ENCODE results near the gene CKMT2. TPM values are rescaled to one million over a fixed set of nuclear protein-coding genes. Genes with fewer than 3 reads are reported as not detected.

CKMT2 gene
- total and polyA plus RNA-seq, 4 experiments from 2014 or later = not detected

GRCh38 chr5:81300921-81301270 is 67.8 kb downstream of the CKMT2 start:
- POLR2A ChIA-PET (ENCODE audit: partially characterized antibody) = interaction anchor here (1.3 to 2.5 kb wide), 4 partner anchors 9 to 978 kb away, joined by 3 to 10 read pairs (median 6); partner anchors contain the start of genes DHFR and RPS23

DNA sequence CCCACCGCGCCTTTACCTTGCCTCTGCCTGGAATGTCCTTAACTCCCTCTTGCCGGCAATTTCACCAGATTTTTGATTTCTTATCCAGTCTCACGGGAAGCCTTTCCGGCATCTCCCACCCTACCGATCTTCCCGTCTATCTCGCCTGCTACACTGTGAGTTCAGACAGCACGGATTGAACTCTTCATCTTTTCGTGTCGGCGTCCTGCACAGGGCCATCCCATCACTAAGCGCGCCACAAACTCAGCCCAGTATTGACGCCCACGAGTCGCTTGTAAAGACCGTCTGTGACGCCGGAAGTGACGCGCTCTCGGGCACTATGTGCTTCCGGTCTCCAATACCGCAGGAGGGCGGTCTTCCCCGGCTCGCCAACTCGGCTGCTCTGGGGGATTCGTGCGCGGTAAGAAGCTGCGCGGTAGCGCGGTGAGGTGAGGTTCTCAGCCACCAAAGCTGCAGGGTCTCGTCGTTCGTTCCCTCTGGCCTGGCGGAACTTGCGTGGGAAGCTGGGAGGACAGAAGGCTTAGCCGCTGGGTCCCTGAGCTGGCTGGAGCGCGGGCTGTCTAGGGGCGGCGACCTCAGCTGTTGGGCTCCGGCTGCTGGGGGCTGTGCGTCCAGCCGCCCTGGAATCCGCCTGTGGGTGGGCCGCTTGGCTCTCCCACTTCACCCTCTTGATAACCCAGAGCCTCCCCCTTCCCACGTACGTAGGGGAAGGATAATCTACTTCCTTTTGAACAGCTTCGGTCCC is 68.3 kb downstream of the CKMT2 start, which contains the start of gene ZCCHC9:
Gene ZCCHC9 (plus strand): TSS at position 317 of the 745 bp plus-strand sequence. CDS start 3,171 bp downstream, outside the sequence.
- POLR2A ChIA-PET (ENCODE audit: partially characterized antibody) = interaction anchor here (0.5 to 2.5 kb wide), 12 partner anchors 10 to 1689 kb away, joined by 3 to 14 read pairs (median 3); partner anchors contain the start of genes ATG10, DHFR, RPS23 and SSBP2
- Histone ChIP-seq H3K27ac (ENCODE audit: low read depth, low read length) (peak within 1 kb of the TSS; percentile 83), H3K27me3 (ENCODE audit: insufficient read depth, low read length) (no peaks in the 10 kb centered on the region), H3K36me3 (ENCODE audit: insufficient read depth, low read length) (no peaks in the 10 kb centered on the region), H3K9me3 (ENCODE audit: control insufficient read depth in 1 of 2, low read length in 2 of 2) (no peaks in the 10 kb centered on the region), H3K4me3 (ENCODE audit: low read length in 2 of 2) (peak within 1 kb of the TSS; percentile 98 to 99), H3K4me1 (ENCODE audit: insufficient read depth, low read length) (peaks cover 30% of the 10 kb centered on the region)
- Mint-ChIP-seq H3K36me3 (peaks cover 6 to 20% of the 10 kb centered on the region in 2 donors), H3K27me3 (no peaks in the 10 kb centered on the region), H3K27ac (peak within 1 kb of the TSS; percentile 87 to 99 (median 97)), H3K4me3 (peak within 1 kb of the TSS; percentile 91 to 99 (median 94)), H3K9me3 (no peaks in the 10 kb centered on the region), H3K4me1 (peaks cover 30 to 67% (median 49%) of the 10 kb centered on the region in 4 donors)
- intact Hi-C loops (cut with micrococcal nuclease) = loop anchor here (1.0 to 10.0 kb wide), 7 partner anchors 339 to 1687 kb away; partner anchors contain the start of genes ATG10, FAM151B, RASGRF2 and RPS23
- CTCF ChIA-PET (ENCODE audit: partially characterized antibody) = interaction anchor here (0.9 to 2.6 kb wide), 10 partner anchors 8 to 767 kb away, joined by 3 to 10 read pairs (median 4); partner anchors contain the start of gene SSBP2
- peak; percentile 90 to 94 (median 92) for DNase-seq

More at GRCh38 chr5:81300921-81301270, 67.8 kb downstream of the CKMT2 start:
- CTCF ChIA-PET (ENCODE audit: partially characterized antibody) = interaction anchor here (0.8 to 3.6 kb wide), 7 partner anchors 9 to 767 kb away, joined by 3 to 20 read pairs (median 3); partner anchors contain the start of gene SSBP2
- DNase-seq = no peak
- H3K36me3 ChIP-seq (ENCODE audit: insufficient read depth, low read length) = no peaks in the 10 kb centered on the region
- H3K4me1 ChIP-seq (ENCODE audit: insufficient read depth, low read length) = peaks cover 30% of the 10 kb centered on the region
- Mint-ChIP-seq H3K27ac (peak overlapping the region; percentile 87 to 99 (median 97)), H3K9me3 (no peaks in the 10 kb centered on the region), H3K4me1 (peaks cover 30 to 67% (median 47%) of the 10 kb centered on the region in 4 donors), H3K27me3 (no peaks in the 10 kb centered on the region), H3K36me3 (peaks cover 6 to 20% of the 10 kb centered on the region in 2 donors), H3K4me3 (peak overlapping the region; percentile 91 to 99 (median 94))
- H3K27ac ChIP-seq (ENCODE audit: low read depth, low read length) = peak overlapping the region; percentile 83
- no peaks in the 10 kb centered on the region for H3K9me3 ChIP-seq (ENCODE audit: control insufficient read depth in 1 of 2, low read length in 2 of 2)
- intact Hi-C loops (cut with micrococcal nuclease) = loop anchor here (1.0 to 10.0 kb wide), 7 partner anchors 339 to 1686 kb away; partner anchors contain the start of genes ATG10, FAM151B, RASGRF2 and RPS23
- peak overlapping the region; percentile 98 to 99 for H3K4me3 ChIP-seq (ENCODE audit: low read length in 2 of 2)
- H3K27me3 ChIP-seq (ENCODE audit: insufficient read depth, low read length) = no peaks in the 10 kb centered on the region

- H3K4me1 ChIP-seq (ENCODE audit: insufficient read depth, low read length) = peaks cover 30% of the 10 kb centered on the region
- Mint-ChIP-seq H3K36me3 (peaks cover 6 to 20% of the 10 kb centered on the region in 2 donors), H3K27me3 (no peaks in the 10 kb centered on the region), H3K4me3 (peak overlapping the region; percentile 91 to 99 (median 94)), H3K27ac (peak overlapping the region in 6 of 7 donors; percentile 57 to 97 (median 78)), H3K9me3 (no peaks in the 10 kb centered on the region), H3K4me1 (peaks cover 30 to 61% (median 45%) of the 10 kb centered on the region in 4 donors)
- intact Hi-C loops (cut with micrococcal nuclease) = loop anchor here (5.0 to 10.0 kb wide), 3 partner anchors 340 to 1688 kb away; partner anchors contain the start of genes FAM151B, RASGRF2 and TENT2
- H3K36me3 ChIP-seq (ENCODE audit: insufficient read depth, low read length) = no peaks in the 10 kb centered on the region
- ChIA-PET CTCF (ENCODE audit: partially characterized antibody) (interaction anchor here (1.0 to 2.6 kb wide), 5 partner anchors 8 to 536 kb away, joined by 3 to 10 read pairs (median 4); no protein-coding TSS in a partner anchor), POLR2A (ENCODE audit: partially characterized antibody) (interaction anchor here (1.1 to 2.5 kb wide), 5 partner anchors 156 to 1690 kb away, joined by 3 to 14 read pairs (median 3); partner anchors contain the start of genes ATG10, RPS23, SSBP2 and TENT2)
- H3K27me3 ChIP-seq (ENCODE audit: insufficient read depth, low read length) = no peaks in the 10 kb centered on the region
- no peaks in the 10 kb centered on the region for H3K9me3 ChIP-seq (ENCODE audit: control insufficient read depth in 1 of 2, low read length in 2 of 2)
- DNase-seq = no peak
- peak overlapping the region in 1 of 2 donors; percentile 98 for H3K4me3 ChIP-seq (ENCODE audit: low read length in 2 of 2)
- H3K27ac ChIP-seq (ENCODE audit: low read depth, low read length) = no peak overlapping the region
Measured at GRCh38 chr5:81302596-81302995, 69.5 kb downstream of the CKMT2 start.

GRCh38 chr5:81303563-81303962 is 70.4 kb downstream of the CKMT2 start:
- Mint-ChIP-seq H3K4me1 (peaks cover 30 to 57% (median 41%) of the 10 kb centered on the region in 4 donors), H3K36me3 (peaks cover 6 to 22% of the 10 kb centered on the region in 2 donors), H3K27me3 (no peaks in the 10 kb centered on the region), H3K27ac (peak overlapping the region in 4 of 7 donors; percentile 3 to 80 (median 38)), H3K9me3 (no peaks in the 10 kb centered on the region), H3K4me3 (peak overlapping the region in 5 of 8 donors; percentile 9 to 57 (median 43))
- no peaks in the 10 kb centered on the region for H3K27me3 ChIP-seq (ENCODE audit: insufficient read depth, low read length)
- ChIA-PET CTCF (ENCODE audit: partially characterized antibody) (no interaction called here), POLR2A (ENCODE audit: partially characterized antibody) (interaction anchor here (2.3 kb wide), 1 partner anchor 447 kb away, joined by 14 read pairs; the partner anchor contains the start of gene SSBP2)
- intact Hi-C loops (cut with micrococcal nuclease) = loop anchor here (5.0 to 10.0 kb wide), 3 partner anchors 341 to 1689 kb away; partner anchors contain the start of genes FAM151B, RASGRF2 and TENT2
- no peaks in the 10 kb centered on the region for H3K9me3 ChIP-seq (ENCODE audit: control insufficient read depth in 1 of 2, low read length in 2 of 2)
- peaks cover 30% of the 10 kb centered on the region for H3K4me1 ChIP-seq (ENCODE audit: insufficient read depth, low read length)
- no peak overlapping the region for H3K4me3 ChIP-seq (ENCODE audit: low read length in 2 of 2)
- H3K36me3 ChIP-seq (ENCODE audit: insufficient read depth, low read length) = no peaks in the 10 kb centered on the region
- DNase-seq = no peak
- no peak overlapping the region for H3K27ac ChIP-seq (ENCODE audit: low read depth, low read length)

DNA sequence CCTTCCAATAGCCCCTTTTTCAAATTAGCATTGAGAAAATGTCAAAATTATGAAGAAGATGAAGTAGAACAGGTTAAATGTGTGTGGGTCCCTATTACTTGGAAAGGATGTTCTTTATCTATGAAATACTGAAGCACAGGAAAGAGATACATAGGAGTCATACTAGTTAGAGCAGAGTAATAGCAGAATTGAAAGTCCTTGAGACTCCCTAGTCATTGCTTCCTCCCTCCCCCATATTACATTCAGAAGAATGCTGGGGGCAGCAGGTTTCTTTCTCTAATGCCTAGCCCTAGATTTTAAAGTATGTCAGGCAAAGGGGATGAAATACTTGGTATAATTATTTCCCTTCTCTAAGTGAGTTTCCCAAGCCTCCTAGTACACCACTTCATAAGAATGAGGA is 72.7 kb downstream of the CKMT2 start:
- Histone ChIP-seq H3K4me1 (ENCODE audit: insufficient read depth, low read length) (peaks cover 11% of the 10 kb centered on the region), H3K27me3 (ENCODE audit: insufficient read depth, low read length) (no peaks in the 10 kb centered on the region), H3K9me3 (ENCODE audit: control insufficient read depth in 1 of 2, low read length in 2 of 2) (no peaks in the 10 kb centered on the region), H3K4me3 (ENCODE audit: low read length in 2 of 2) (no peak overlapping the region), H3K27ac (ENCODE audit: low read depth, low read length) (no peak overlapping the region), H3K36me3 (ENCODE audit: insufficient read depth, low read length) (peaks cover 1% of the 10 kb centered on the region)
- peaks cover 16 to 38% (median 26%) of the 10 kb centered on the region in 4 donors for H3K4me1 Mint-ChIP-seq
- no peaks in the 10 kb centered on the region for H3K9me3 Mint-ChIP-seq
- no peak overlapping the region for H3K4me3 Mint-ChIP-seq
- H3K36me3 Mint-ChIP-seq = peaks cover 16 to 35% of the 10 kb centered on the region in 2 donors
- ChIA-PET POLR2A (ENCODE audit: partially characterized antibody) (no interaction called here), CTCF (ENCODE audit: partially characterized antibody) (no interaction called here)
- intact Hi-C loops (cut with micrococcal nuclease) = loop anchor here (10.0 kb wide), 2 partner anchors 821 to 1691 kb away; partner anchors contain the start of genes FAM151B and TENT2
- no peak overlapping the region for H3K27ac Mint-ChIP-seq
- DNase-seq = no peak
- H3K27me3 Mint-ChIP-seq = no peaks in the 10 kb centered on the region

DNA sequence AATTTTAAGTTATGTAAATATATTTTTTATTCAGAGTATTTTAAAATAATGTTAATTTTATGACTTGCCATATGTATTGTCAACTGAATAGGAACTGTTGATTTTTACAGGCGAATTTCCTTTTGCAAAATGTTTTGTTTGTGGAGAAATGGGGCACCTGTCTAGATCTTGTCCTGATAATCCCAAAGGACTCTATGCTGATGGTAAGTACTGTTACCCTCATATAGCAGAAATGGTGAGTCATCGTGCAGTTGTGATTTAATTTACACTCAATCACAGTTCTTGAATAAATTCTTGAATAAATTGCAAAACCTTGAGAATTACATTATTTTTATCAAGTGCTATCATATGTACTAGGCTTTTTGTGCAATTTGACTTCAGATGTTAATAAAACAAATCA is 75.7 kb downstream of the CKMT2 start:
- CTCF ChIA-PET (ENCODE audit: partially characterized antibody) = no interaction called here
- Mint-ChIP-seq H3K27ac (no peak overlapping the region), H3K36me3 (peaks cover 34 to 57% of the 10 kb centered on the region in 2 donors), H3K4me3 (no peak overlapping the region), H3K27me3 (no peaks in the 10 kb centered on the region), H3K4me1 (peaks cover 3 to 17% (median 9%) of the 10 kb centered on the region in 4 donors), H3K9me3 (no peaks in the 10 kb centered on the region)
- no peaks in the 10 kb centered on the region for H3K4me1 ChIP-seq (ENCODE audit: insufficient read depth, low read length)
- no peak for DNase-seq
- intact Hi-C loops (cut with micrococcal nuclease) = loop anchor here (10.0 kb wide), 2 partner anchors 824 to 1694 kb away; partner anchors contain the start of genes FAM151B and TENT2
- no peaks in the 10 kb centered on the region for H3K27me3 ChIP-seq (ENCODE audit: insufficient read depth, low read length)
- H3K9me3 ChIP-seq (ENCODE audit: control insufficient read depth in 1 of 2, low read length in 2 of 2) = no peaks in the 10 kb centered on the region
- H3K4me3 ChIP-seq (ENCODE audit: low read length in 2 of 2) = no peak overlapping the region
- H3K27ac ChIP-seq (ENCODE audit: low read depth, low read length) = no peak overlapping the region
- POLR2A ChIA-PET (ENCODE audit: partially characterized antibody) = no interaction called here
- peaks cover 6% of the 10 kb centered on the region for H3K36me3 ChIP-seq (ENCODE audit: insufficient read depth, low read length)

Measured in CD4-positive, alpha-beta memory T cell (primary cell).